Endothelial cell of umbilical vein (primary cell): ENCODE measurements around the gene C12orf60. TPM values are rescaled to one million over a fixed set of nuclear protein-coding genes. Genes with fewer than 3 reads are reported as not detected.

ENCODE experiments used
- BruUV-seq: library from RNA; stranded (reverse); fragments of 400-500 nt; replicated peaks from 2 replicates; lab custom pipeline; 2021; lab: Mats Ljungman, UMichigan
- CTCF ChIA-PET: fragments of 300-600, 350-600 bp; sonication (Branson Sonifier 250); formaldehyde crosslinking; loops from one replicate; lab custom pipeline; 2021; ENCODE audit warnings: antibody characterized with exemption, inconsistent platforms; lab: Charles Lee
- POLR2A ChIA-PET: fragments of 300-600, 350-600 bp; sonication (Branson Sonifier 250); formaldehyde crosslinking; loops from one replicate; lab custom pipeline; 2021; ENCODE audit warnings: antibody characterized with exemption, inconsistent platforms; lab: Charles Lee
- DNase-seq: peaks from one replicate; pipeline ENCODE4 v3.0.0-alpha.2; 2011; ENCODE audit warnings: low read depth, low spot score
- FAIRE-seq: peaks from 2 replicates; lab custom pipeline; 2011; peaks lifted over from hg19 to GRCh38; lab: Jason Lieb, UNC
- H2AFZ ChIP-seq: 2 replicates; pipeline ENCODE4 v1.6.0; 2012; ENCODE audit warnings: low read depth, low read length, control low read depth, inconsistent platforms
- H3K27ac ChIP-seq: 2 replicates; pipeline ENCODE4 v1.5.1; 2011; ENCODE audit warnings: low read depth, mild to moderate bottlenecking, control low read depth, low read length, moderate library complexity; ENCODE audit not compliant: insufficient read depth
- H3K27me3 ChIP-seq, 2 experiments: 2 replicates each; pipeline versions ENCODE4 v1.6.0 to v1.6.1; 2011; ENCODE audit warnings: low read length in 2 of 2, mixed read lengths in 1 of 2; ENCODE audit not compliant: control insufficient read depth in 2 of 2, insufficient read depth in 2 of 2
- H3K36me3 ChIP-seq, 2 experiments: 2 replicates in 1 of 2; 3 replicates in 1 of 2; pipeline ENCODE4 v1.5.1; 2011; ENCODE audit warnings: low read length in 2 of 2, mild to moderate bottlenecking in 1 of 2, moderate library complexity in 1 of 2; ENCODE audit not compliant: control insufficient read depth in 2 of 2, insufficient read depth in 2 of 2; ENCODE audit errors: extremely low read depth in 1 of 2
- H3K4me1 ChIP-seq: 3 replicates; pipeline ENCODE4 v1.5.1; 2011; ENCODE audit warnings: mild to moderate bottlenecking, low read length; ENCODE audit not compliant: control insufficient read depth, insufficient read depth; ENCODE audit errors: extremely low read depth
- H3K4me2 ChIP-seq: 2 replicates; pipeline ENCODE4 v1.6.1; 2011; ENCODE audit warnings: low read length, control low read depth, mixed read lengths; ENCODE audit not compliant: insufficient read depth
- H3K4me3 ChIP-seq, 3 experiments: fragments of 200-600 bp in 1 of 3; sonication (generic), shearing (Covaris generic) in 1 of 3; replicated peaks in 1 of 3; 2 replicates each; pipeline ENCODE4 v1.5.1; 2011 to 2016; ENCODE audit warnings: control low read depth in 3 of 3, low read length in 3 of 3, mild to moderate bottlenecking in 2 of 3, inconsistent platforms in 1 of 3, low read depth in 1 of 3, moderate library complexity in 1 of 3; ENCODE audit not compliant: insufficient read depth in 1 of 3
- H3K79me2 ChIP-seq: 2 replicates; pipeline ENCODE4 v1.6.0; 2012; ENCODE audit warnings: low read length, inconsistent platforms; ENCODE audit not compliant: control insufficient read depth, insufficient read depth
- H3K9ac ChIP-seq: replicated peaks from 2 replicates; pipeline ENCODE3; 2011; ENCODE audit warnings: low read length, control low read depth; ENCODE audit not compliant: insufficient read depth; ENCODE audit errors: extremely low read depth
- H3K9me1 ChIP-seq: replicated peaks from 3 replicates; pipeline ENCODE4 v1.6.0; 2011; ENCODE audit warnings: mild to moderate bottlenecking, low read length; ENCODE audit not compliant: control insufficient read depth, insufficient read depth; ENCODE audit errors: extremely low read depth
- H3K9me3 ChIP-seq: replicated peaks from 2 replicates; pipeline ENCODE4 v1.5.1; 2012; ENCODE audit warnings: low read length, inconsistent platforms; ENCODE audit not compliant: control insufficient read depth, insufficient read depth
- H4K20me1 ChIP-seq: replicated peaks from 2 replicates; pipeline ENCODE3; 2011; ENCODE audit warnings: mild to moderate bottlenecking, low read length; ENCODE audit not compliant: control insufficient read depth, insufficient read depth; ENCODE audit errors: extremely low read depth
- CTCF ChIP-seq, 2 donors: IDR thresholded peaks; 1 replicate in 1 of 2; 2 replicates in 1 of 2; pipeline ENCODE4 v1.5.1; 2011; ENCODE audit warnings: low read length in 2 of 2, mild to moderate bottlenecking in 2 of 2, moderate library complexity in 2 of 2, control low read depth in 1 of 2, inconsistent platforms in 1 of 2, low read depth in 1 of 2; ENCODE audit not compliant: insufficient read depth in 1 of 2; ENCODE audit errors: extremely low read depth in 1 of 2
- GATA2 ChIP-seq: IDR thresholded peaks from 2 replicates; pipeline ENCODE4 v1.7.0; 2011; ENCODE audit warnings: low read depth, mild to moderate bottlenecking, moderate library complexity, mixed read lengths, low read length; ENCODE audit not compliant: insufficient read length, insufficient read depth
- MAX ChIP-seq: IDR thresholded peaks from 2 replicates; pipeline ENCODE4 v1.6.1; 2011; ENCODE audit not compliant: insufficient read depth, insufficient read length
- MYC ChIP-seq: IDR thresholded peaks from one replicate; pipeline ENCODE4 v1.6.1; 2011; ENCODE audit warnings: mild to moderate bottlenecking, low read depth, low read length
- POLR2A ChIP-seq: IDR thresholded peaks from 2 replicates; pipeline ENCODE4 v1.6.1; 2012; ENCODE audit warnings: low read depth, mild to moderate bottlenecking, control low read depth, low read length
- POLR2AphosphoS5 ChIP-seq: IDR thresholded peaks from 2 replicates; pipeline ENCODE4 v1.6.1; 2012; ENCODE audit warnings: low read depth, mild to moderate bottlenecking, control low read depth, low read length, moderate library complexity; ENCODE audit not compliant: insufficient read depth
- dilution Hi-C: fragments of 300-500 bp; cut with MboI; formaldehyde crosslinking; loops from one replicate; pipeline ENCODE4 v1.15.0; 2019; ENCODE audit warnings: low sequenced_read_pairs; ENCODE audit not compliant: extremely low pct_ligation_motif_present
- intact Hi-C: fragments of 100-400 bp; cut with micrococcal nuclease; formaldehyde crosslinking; loops from one replicate; pipeline ENCODE4 v1.10.0; 2022
- polyA plus RNA-seq, 4 experiments: library from polyadenylated mRNA; depleted of rRNA in 3 of 4; stranded (reverse) in 3 of 4; unstranded in 1 of 4; fragments of >200 nt; gene quantifications; 2 replicates each; pipeline versions ENCODE4 v1.2.1 to v1.2.3, GENCODE V29; 2011 to 2012; ENCODE audit warnings: missing spikeins in 1 of 4
- total RNA-seq: library from RNA; stranded (reverse); gene quantifications from 2 replicates; pipeline ENCODE4 v1.2.3, GENCODE V29; 2021

The C12orf60 gene
- total and polyA plus RNA-seq, 2 donors (not counting 3 experiments of a cell fraction or from before 2014, with no cell fraction given), result 0.52 to 1.3 TPM

GRCh38 chr12:14780859-14781258, 22.6 kb upstream of the C12orf60 start:
- no peaks in the 10 kb centered on the region for H4K20me1 ChIP-seq
- no peak overlapping the region for H3K9ac ChIP-seq
- peaks cover 10% of the 10 kb centered on the region for H3K4me1 ChIP-seq
- H3K4me3 ChIP-seq, result no peak overlapping the region
- intact Hi-C loops (no loop called here), dilution Hi-C loops (no loop called here)
- POLR2A ChIA-PET, result no interaction called here
- no peak overlapping the region for H3K4me2 ChIP-seq
- BruUV-seq, result no TSS peak
- peaks cover 0 to 6% of the 10 kb centered on the region in 2 experiments for H3K36me3 ChIP-seq
- no peaks in the 10 kb centered on the region for H3K9me3 ChIP-seq
- TF ChIP-seq POLR2A, result no peak
- TF ChIP-seq POLR2AphosphoS5, result no peak
- TF ChIP-seq CTCF (IDR thresholded peaks at IDR 0.05; ENCODE audit: extremely low read depth in 1 of 2, insufficient read depth in 1 of 2, low read depth in 1 of 2, low read length in 2 of 2), result no peak
- TF ChIP-seq GATA2, result no peak
- TF ChIP-seq MYC, result no peak
- TF ChIP-seq MAX, result no peak
- H3K79me2 ChIP-seq, result peaks cover 5% of the 10 kb centered on the region
- no peak overlapping the region for H2AFZ ChIP-seq
- no peak for FAIRE-seq
- no peak for DNase-seq
- no peak overlapping the region for H3K27ac ChIP-seq
- H3K27me3 ChIP-seq, result no peaks in the 10 kb centered on the region
- H3K9me1 ChIP-seq, result no peaks in the 10 kb centered on the region
- CTCF ChIA-PET, result interaction anchor here (1.0 to 2.1 kb wide), 2 partner anchors 25 to 215 kb away, joined by 3 to 6 read pairs; no protein-coding TSS in a partner anchor
